ENCODE results near the gene IGSF6. TPM values are rescaled to one million over a fixed set of nuclear protein-coding genes. Genes with fewer than 3 reads are reported as not detected.

IGSF6 gene
- total and polyA plus RNA-seq, 2 of the 13 experiments (the other 11 are each of a cell fraction or from before 2014, with no cell fraction given), result not detected

GRCh38 chr16:21626659-21627277 lies 25.6 kb downstream of the IGSF6 start (continued):
- TF ChIP-seq DRAP1 (CRISPR knock-in tag; IDR thresholded peaks at IDR 0.05) (peak; percentile 44; the same call in 1 of the 2 replicates), HMGXB3 (CRISPR knock-in tag; IDR thresholded peaks at IDR 0.05; ENCODE audit: borderline replicate concordance) (peak; percentile 65; the same call in 1 of the 2 replicates), KDM5B (CRISPR knock-in tag; IDR thresholded peaks at IDR 0.05; ENCODE audit: borderline replicate concordance) (no peak), RARA (CRISPR knock-in tag; IDR thresholded peaks at IDR 0.05) (peak; percentile 53), RXRB (CRISPR knock-in tag; IDR thresholded peaks at IDR 0.05; ENCODE audit: borderline replicate concordance) (0 out of 2 replicates have a peak, but pooled peaks have one; percentile 22), ELF3 (CRISPR knock-in tag; IDR thresholded peaks at IDR 0.05) (peak; percentile 85), SRY (CRISPR knock-in tag; IDR thresholded peaks at IDR 0.05) (no peak), SAFB2 (CRISPR knock-in tag; IDR thresholded peaks at IDR 0.05; ENCODE audit: borderline replicate concordance, low read depth) (no peak), FOSL2 (CRISPR knock-in tag; IDR thresholded peaks at IDR 0.05) (peak; percentile 91), ARID5B (CRISPR knock-in tag; IDR thresholded peaks at IDR 0.05) (peak; percentile 61), FOXA3 (CRISPR knock-in tag; IDR thresholded peaks at IDR 0.05) (peak; percentile 27; the same call in 1 of the 2 replicates), HNRNPH1 (optimal IDR thresholded peaks at IDR 0.05; ENCODE audit: low read depth, low read length) (no peak), NCOA5 (CRISPR knock-in tag; IDR thresholded peaks at IDR 0.05) (no peak), ZNF335 (CRISPR knock-in tag; IDR thresholded peaks at IDR 0.05) (no peak), ZNF556 (CRISPR knock-in tag; IDR thresholded peaks at IDR 0.05; ENCODE audit: borderline replicate concordance) (no peak), HMG20A (CRISPR knock-in tag; IDR thresholded peaks at IDR 0.05; ENCODE audit: borderline replicate concordance) (peak; percentile 59; the same call in 1 of the 2 replicates), YEATS2 (CRISPR knock-in tag; IDR thresholded peaks at IDR 0.05; ENCODE audit: borderline replicate concordance) (peak; percentile 45; the same call in 1 of the 2 replicates), ARID3A (IDR thresholded peaks at IDR 0.05; ENCODE audit: low read depth, low read length) (peak; percentile 76; the same call in 1 of the 2 replicates), EP300 (IDR thresholded peaks at IDR 0.05; ENCODE audit: low read depth in 2 of 2, low read length in 2 of 2) (no peak; a peak in 1 of 4 replicates), EP300 (CRISPR knock-in tag; IDR thresholded peaks at IDR 0.05; ENCODE audit: borderline replicate concordance) (peak; percentile 87)
